Skeletal muscle satellite cell (primary cell): Measurements from ENCODE around the gene NHERF2.
"Not testable (repeated sequence)": the region's sequence is repeated elsewhere in the genome, so short reads cannot be mapped to it uniquely, and the experiment has no call there.

Experiments used
- H3K27me3 ChIP-seq: 2 replicates; pipeline ENCODE4 v1.7.0; 2013; ENCODE audit warnings: low read length; ENCODE audit not compliant: control insufficient read depth, insufficient read depth
- H3K36me3 ChIP-seq: 2 replicates; pipeline ENCODE4 v1.7.0; 2013; ENCODE audit warnings: mild to moderate bottlenecking, control low read depth, low read length; ENCODE audit not compliant: insufficient read depth
- H3K4me1 ChIP-seq: 2 replicates; pipeline ENCODE4 v1.7.0; 2013; ENCODE audit warnings: low read length; ENCODE audit not compliant: control insufficient read depth, insufficient read depth
- H3K4me2 ChIP-seq: 2 replicates; pipeline ENCODE4 v1.7.0; 2013; ENCODE audit warnings: mild to moderate bottlenecking, low read length
- H3K4me3 ChIP-seq: 2 replicates; pipeline ENCODE4 v1.7.0; 2013; ENCODE audit warnings: low read length
- H3K9ac ChIP-seq: 2 replicates; pipeline ENCODE4 v1.7.0; 2013; ENCODE audit warnings: mild to moderate bottlenecking, low read depth, low read length, moderate library complexity
- H3K9me3 ChIP-seq: replicated peaks from 2 replicates; pipeline ENCODE4 v1.7.0; 2013; ENCODE audit warnings: mild to moderate bottlenecking, control low read depth, low read length

Gene NHERF2

DNA sequence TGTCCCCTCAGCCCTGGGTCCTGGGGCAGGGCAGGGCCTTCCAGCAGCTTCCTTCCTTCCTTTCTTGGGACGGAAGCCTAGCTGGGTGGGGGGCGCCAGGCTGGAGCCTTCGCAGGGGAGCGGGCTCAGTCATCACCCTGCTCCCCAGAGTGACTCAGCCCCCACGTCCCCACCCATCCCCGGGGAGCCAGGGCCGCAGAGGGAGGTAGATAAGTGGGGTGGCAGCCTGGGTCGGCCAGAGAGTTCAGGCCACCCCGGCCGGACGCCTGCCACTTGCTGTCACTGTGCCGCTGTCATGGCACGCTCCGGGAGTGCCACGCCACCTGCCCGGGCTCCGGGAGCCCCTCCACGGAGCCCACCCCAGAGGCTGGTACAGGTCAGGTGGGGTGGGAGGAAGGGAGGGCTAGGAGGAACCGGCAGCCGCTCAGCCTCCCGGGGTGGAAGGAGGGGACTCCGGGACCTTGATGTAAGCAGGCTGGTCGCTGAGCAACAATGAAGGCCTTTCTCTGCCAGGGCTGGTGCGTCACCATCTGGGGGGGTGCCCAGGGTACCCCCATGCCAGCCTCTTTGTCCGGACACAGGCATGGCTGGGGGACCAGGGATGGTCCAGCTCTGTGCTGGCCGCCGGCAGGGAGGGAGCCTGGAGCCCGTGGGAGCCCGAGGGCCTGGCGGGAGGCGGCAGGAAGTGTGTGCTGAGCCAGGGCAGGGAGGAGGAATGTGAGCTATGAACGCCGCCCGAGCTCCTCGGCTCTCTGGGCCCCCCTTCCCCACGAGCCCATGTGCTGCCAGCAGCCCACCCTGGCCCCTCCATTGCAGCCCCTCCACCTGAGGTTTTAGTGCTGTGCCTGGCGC lies 6.6 kb downstream of the NHERF2 start:
- H3K4me3 ChIP-seq = peak overlapping the region; percentile 72
- H3K36me3 ChIP-seq = peaks cover 19% of the 10 kb centered on the region
- no peaks in the 10 kb centered on the region for H3K9me3 ChIP-seq
- H3K27me3 ChIP-seq = no peaks in the 10 kb centered on the region
- peak overlapping the region; percentile 82 for H3K9ac ChIP-seq
- peak overlapping the region; percentile 93 for H3K4me2 ChIP-seq
- peaks cover 50% of the 10 kb centered on the region for H3K4me1 ChIP-seq

DNA sequence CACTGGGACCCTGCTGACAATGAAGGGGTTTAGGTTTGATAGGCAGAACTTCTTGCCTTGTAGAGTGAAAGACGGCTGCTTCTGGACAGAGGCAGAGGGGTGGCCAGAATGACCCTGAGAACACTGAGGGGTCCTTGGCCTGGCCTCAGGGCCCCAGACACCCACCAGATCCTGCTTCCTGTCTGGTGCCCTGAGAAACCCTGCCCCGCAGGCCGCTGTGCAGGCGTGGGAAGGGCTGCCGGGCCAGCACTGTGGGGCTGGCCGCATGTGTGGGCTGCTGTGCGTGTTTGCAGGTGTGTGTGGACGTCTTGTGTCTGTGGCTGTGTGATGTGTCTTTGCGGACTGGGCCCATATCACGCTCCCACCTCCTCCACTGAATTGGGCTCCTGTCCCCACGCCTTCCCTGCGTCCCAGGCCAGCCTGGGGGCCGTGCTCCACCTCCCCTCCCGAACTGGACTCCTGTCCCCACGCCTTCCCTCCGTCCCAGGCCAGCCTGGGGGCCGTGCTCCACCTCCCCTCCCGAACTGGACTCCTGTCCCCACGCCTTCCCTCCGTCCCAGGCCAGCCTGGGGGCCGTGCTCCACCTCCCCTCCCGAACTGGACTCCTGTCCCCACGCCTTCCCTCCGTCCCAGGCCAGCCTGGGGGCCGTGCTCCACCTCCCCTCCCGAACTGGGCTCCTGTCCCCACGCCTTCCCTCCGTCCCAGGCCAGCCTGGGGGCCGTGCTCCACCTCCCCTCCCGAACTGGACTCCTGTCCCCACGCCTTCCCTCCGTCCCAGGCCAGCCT lies 7.4 kb downstream of the NHERF2 start:
- not testable (repeated sequence) for H3K27me3 ChIP-seq, H3K9me3 ChIP-seq
- Histone ChIP-seq H3K4me1 (peaks cover 56% of the 10 kb centered on the region), H3K9ac (peak overlapping the region; percentile 82), H3K4me3 (peak overlapping the region; percentile 72), H3K4me2 (peak overlapping the region; percentile 93), H3K36me3 (peaks cover 25% of the 10 kb centered on the region)

DNA sequence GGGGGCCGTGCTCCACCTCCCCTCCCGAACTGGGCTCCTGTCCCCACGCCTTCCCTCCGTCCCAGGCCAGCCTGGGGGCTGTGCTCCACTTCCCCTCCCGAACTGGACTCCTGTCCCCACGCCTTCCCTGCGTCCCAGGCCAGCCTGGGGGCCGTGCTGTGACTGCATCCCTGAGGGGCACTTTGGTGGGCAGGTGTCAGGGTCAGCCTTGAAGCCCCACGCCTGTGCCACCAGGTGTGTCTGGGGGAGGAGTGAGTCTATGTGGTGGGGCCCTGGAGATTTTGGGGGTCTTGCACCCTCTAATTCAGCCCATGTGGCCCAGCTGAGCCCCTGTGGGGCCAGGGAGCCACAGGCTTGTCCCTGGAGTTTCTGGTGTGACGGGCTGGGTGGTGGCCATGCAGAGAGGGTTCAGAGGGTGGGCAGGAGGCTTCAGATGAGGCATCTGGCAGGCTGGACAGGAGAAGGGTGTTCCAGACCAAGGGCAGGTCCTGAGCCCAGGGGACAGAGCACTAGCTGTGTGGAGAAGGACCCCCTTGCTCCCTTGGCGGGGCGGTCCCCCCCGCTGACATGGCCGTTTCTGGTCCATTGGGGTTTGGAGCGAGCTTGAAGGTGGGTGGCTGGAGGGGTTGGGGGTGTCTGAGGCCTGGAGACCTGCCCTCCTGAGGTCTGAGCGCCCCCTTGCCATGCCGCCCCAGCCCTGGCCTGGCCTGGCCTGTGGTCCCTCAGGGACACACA lies 8.2 kb downstream of the NHERF2 start:
- Histone ChIP-seq H3K4me1 (peaks cover 63% of the 10 kb centered on the region), H3K9me3 (no peaks in the 10 kb centered on the region), H3K4me3 (peak overlapping the region; percentile 65), H3K9ac (peak overlapping the region; percentile 74), H3K27me3 (no peaks in the 10 kb centered on the region), H3K36me3 (peaks cover 28% of the 10 kb centered on the region), H3K4me2 (peak overlapping the region; percentile 91)

DNA sequence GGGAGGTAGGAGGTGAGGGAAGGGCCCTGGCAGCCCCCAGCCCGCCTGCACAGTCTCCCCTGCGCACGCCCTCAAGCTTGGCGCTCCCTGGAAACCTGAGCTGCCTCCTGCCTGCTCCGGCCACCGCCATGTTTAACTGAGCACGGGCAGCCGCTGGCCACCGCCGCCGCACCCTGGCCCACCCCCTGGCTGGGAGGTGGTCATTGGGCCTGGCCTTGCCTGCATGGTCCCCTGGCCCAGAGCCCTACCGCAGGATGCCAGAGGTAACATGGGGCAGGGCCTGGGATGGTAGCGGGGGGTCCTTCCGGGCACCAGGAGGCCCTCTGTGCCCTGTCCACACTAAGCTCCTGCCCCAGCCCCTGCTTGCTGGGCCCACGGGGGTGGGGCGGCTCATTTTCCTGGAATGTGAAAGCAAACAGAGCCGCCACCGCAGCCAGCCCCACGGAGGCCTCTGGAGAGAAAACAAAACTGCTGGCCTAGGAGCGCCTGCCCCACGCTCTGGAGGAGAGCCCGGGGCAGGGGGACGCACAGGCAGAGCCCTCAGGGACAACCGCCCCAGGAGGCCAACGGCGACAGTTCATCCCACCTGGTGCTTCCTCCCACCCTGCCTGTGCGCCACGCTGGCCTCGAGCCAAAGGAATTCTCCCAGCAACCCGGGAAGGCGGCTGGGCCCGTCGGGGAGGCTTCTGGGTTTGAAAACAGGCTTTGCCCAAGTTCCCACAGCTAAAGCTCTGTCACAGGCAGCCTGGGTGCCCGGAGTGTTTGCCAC lies 8.9 kb downstream of the NHERF2 start:
- Histone ChIP-seq H3K4me2 (peak overlapping the region; percentile 91), H3K9me3 (no peaks in the 10 kb centered on the region), H3K36me3 (peaks cover 24% of the 10 kb centered on the region), H3K27me3 (no peaks in the 10 kb centered on the region), H3K4me3 (peak overlapping the region; percentile 65), H3K4me1 (peaks cover 71% of the 10 kb centered on the region), H3K9ac (peak overlapping the region; percentile 74)

DNA sequence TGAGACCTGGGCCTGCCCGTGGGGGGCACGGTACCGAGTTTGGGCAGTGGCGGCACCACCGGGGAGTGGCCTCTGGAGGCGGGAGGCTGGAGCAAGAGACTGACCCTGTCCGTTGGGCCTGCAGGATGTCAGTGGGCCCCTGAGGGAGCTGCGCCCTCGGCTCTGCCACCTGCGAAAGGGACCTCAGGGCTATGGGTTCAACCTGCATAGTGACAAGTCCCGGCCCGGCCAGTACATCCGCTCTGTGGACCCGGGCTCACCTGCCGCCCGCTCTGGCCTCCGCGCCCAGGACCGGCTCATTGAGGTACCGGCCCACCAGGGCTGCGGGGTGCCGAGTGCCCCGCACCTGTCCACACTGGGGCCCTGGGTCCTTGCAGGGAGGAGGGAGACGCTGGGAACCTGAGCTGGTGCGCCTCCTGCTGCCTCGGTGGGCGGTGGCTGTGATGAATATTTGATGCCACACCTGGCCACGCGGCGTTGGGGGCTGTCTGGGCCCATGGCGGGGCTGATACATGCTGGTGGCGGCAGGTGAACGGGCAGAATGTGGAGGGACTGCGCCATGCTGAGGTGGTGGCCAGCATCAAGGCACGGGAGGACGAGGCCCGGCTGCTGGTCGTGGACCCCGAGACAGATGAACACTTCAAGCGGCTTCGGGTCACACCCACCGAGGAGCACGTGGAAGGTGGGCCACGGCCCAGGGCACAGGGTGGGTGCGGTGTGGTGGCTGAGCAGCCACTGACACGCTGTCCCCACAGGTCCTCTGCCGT lies 9.7 kb downstream of the NHERF2 start:
- no peaks in the 10 kb centered on the region for H3K27me3 ChIP-seq
- peaks cover 79% of the 10 kb centered on the region for H3K4me1 ChIP-seq
- H3K9me3 ChIP-seq = no peaks in the 10 kb centered on the region
- peak overlapping the region; percentile 74 for H3K9ac ChIP-seq
- H3K36me3 ChIP-seq = peaks cover 24% of the 10 kb centered on the region
- H3K4me3 ChIP-seq = peak overlapping the region; percentile 65
- H3K4me2 ChIP-seq = peak overlapping the region; percentile 91

DNA sequence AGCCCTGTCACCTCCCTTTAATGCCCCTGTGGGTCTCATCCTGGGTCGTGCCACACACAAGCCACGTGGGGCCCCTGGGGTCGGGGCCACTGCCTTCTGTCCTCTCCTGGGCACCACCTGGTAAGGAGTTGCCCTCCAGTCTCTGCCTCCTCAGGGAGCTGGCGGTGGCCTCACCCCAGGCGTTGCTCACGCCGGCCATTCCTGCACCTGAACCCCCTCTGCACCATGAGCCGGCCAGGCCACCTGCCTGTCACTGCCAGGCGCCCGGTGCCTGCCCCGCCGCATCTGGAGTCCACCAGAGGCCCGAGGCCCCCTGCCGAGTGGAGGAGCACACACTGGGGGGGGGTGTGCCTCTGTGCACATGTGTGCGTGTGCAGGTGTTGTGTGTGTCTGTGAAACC lies 10.4 kb downstream of the NHERF2 start:
- peaks cover 83% of the 10 kb centered on the region for H3K4me1 ChIP-seq
- no peak overlapping the region for H3K4me3 ChIP-seq
- no peak overlapping the region for H3K9ac ChIP-seq
- no peaks in the 10 kb centered on the region for H3K9me3 ChIP-seq
- no peak overlapping the region for H3K4me2 ChIP-seq
- H3K27me3 ChIP-seq = no peaks in the 10 kb centered on the region
- peaks cover 24% of the 10 kb centered on the region for H3K36me3 ChIP-seq

DNA sequence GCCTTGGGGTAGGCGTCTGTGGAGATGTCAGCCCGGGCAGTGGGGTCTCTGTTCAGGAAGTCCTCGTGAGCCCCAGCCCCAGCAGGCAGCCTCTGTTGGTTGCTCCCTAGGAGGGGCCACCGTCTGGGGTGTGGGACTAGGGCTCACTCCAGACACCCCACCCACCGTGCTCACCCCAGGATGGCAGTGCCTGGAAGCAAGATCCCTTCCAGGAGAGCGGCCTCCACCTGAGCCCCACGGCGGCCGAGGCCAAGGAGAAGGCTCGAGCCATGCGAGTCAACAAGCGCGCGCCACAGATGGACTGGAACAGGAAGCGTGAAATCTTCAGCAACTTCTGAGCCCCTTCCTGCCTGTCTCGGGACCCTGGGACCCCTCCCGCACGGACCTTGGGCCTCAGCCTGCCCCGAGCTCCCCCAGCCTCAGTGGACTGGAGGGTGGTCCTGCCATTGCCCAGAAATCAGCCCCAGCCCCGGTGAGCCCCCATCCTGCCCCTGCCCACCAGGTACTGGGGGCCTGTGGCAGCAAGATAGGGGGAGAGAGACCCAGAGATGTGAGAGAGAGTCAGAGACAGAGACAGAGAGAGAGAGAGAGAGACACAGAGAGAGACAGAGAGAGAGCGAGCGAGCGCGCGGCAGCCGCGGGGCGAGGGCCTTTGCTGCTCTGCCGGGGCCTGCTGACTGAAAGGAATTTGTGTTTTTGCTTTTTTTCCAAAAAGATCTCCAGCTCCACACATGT lies 11.1 kb downstream of the NHERF2 start:
- Histone ChIP-seq H3K9me3 (no peaks in the 10 kb centered on the region), H3K4me2 (no peak overlapping the region), H3K4me1 (peaks cover 76% of the 10 kb centered on the region), H3K36me3 (peaks cover 24% of the 10 kb centered on the region), H3K27me3 (no peaks in the 10 kb centered on the region), H3K9ac (no peak overlapping the region), H3K4me3 (no peak overlapping the region)

DNA sequence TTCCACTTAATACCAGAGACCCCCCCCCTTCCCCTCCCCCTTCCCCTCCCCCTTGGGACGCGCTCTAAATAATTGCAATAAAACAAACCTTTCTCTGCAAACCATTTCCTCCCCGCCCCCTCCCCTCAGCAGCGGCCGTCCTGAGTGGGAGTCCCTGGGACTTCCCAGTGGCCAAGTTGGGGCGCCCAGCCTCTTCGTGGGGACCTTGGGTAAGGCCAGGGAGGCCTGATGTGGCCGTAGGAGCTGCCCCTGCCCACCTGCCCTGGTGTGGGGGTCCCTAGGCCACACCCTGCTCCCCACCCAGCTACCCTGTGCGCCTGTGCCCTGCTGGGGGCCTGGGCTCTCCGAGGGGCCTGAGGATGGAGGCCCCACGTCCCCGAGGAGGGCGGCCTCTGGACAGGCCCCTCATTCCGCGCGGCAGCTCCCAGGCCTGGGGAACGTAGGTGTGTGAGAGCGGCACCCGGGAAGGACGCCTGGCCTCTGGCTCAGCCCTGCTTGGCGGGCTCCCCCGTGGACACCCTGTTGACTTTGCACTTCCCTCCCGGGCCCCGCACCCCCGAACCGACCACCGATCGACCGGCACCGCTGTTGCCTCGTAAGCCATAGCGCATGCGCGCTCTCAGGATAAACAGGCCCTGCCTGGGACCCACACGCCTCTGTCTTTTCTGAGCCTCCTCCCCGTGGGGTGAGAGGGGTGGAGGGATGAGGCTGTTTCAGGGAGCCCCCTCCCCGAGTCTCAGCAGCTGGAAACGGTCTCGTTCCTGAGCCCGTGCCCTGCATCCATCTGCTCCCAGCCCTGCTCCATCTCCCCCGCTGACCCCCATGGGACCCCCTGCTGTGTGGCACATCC lies 11.9 kb downstream of the NHERF2 start:
- peaks cover 68% of the 10 kb centered on the region for H3K4me1 ChIP-seq
- H3K36me3 ChIP-seq = peaks cover 24% of the 10 kb centered on the region
- peak overlapping the region; percentile 46 for H3K9ac ChIP-seq
- H3K4me3 ChIP-seq = no peak overlapping the region
- no peaks in the 10 kb centered on the region for H3K27me3 ChIP-seq
- peak overlapping the region; percentile 48 for H3K4me2 ChIP-seq
- no peaks in the 10 kb centered on the region for H3K9me3 ChIP-seq

DNA sequence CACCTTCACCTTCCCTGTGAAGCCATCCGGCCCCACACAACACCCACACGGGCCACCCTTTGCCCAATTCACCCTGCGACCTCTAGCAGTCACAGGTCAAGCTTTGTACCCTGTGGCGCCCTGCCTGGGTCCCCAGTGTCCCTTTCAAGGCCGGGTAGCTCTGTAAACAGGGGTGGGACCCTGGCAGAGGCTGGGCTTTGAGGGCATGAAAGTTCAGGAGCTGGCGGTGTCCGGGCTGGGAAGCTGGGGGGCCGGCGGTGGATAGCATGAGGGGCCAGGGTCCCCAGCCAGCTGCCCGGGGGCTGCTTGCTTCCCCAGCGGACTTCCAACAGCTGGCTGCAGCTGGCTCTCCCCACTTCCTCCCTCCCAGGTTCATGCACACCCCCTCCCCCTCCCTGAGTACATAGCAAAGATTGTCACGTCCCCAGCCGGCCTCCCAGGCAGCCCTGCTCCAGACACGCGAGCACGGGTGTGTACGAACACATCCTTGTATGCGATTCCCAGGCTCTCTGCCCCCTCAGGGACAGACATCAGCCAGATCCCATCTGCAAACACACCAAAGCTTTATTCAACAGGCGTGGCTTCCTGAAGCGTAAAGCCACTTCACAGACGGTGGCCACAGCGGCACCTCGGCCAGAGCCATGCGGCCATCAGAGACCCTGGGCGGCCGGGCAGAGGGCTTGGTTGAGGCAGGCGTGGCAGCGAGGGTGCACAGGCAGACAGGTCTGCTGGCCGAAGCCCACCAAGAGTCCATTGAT lies 12.8 kb downstream of the NHERF2 start:
- peak overlapping the region; percentile 46 for H3K9ac ChIP-seq
- H3K4me3 ChIP-seq = no peak overlapping the region
- peak overlapping the region; percentile 48 for H3K4me2 ChIP-seq
- peaks cover 24% of the 10 kb centered on the region for H3K36me3 ChIP-seq
- H3K9me3 ChIP-seq = no peaks in the 10 kb centered on the region
- peaks cover 62% of the 10 kb centered on the region for H3K4me1 ChIP-seq
- H3K27me3 ChIP-seq = no peaks in the 10 kb centered on the region
